HG02759 (cell line): Measurements from ENCODE around the gene VIP.
"Not testable (repeated sequence)": the region's sequence is repeated elsewhere in the genome, so short reads cannot be mapped to it uniquely, and the experiment has no call there.

Experiments
- ATAC-seq: cut with Tn5 transposase; IDR thresholded peaks from one replicate; pipeline ENCODE4 v1.9.1; 2021; ENCODE audit warnings: mild to moderate bottlenecking, moderate library complexity; ENCODE audit not compliant: unreplicated experiment

Gene VIP

DNA sequence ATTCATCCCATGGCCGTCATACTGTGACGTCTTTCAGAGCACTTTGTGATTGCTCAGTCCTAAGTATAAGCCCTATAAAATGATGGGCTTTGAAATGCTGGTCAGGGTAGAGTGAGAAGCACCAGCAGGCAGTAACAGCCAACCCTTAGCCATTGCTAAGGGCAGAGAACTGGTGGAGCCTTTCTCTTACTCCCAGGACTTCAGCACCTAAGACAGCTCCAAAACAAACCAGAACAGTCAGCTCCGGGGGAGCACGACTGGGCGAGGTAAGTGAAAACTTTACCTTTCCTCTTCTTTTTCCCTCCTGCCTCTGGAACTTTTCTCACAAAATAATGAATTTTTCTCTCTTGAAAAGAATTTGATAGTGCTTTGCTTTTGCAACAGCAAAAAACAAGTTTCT is at the start of gene VIP:
Gene VIP (plus strand): TSS at position 104 of the 400 bp plus-strand sequence. CDS start 1,381 bp downstream, outside the sequence.
- no peak for ATAC-seq

DNA sequence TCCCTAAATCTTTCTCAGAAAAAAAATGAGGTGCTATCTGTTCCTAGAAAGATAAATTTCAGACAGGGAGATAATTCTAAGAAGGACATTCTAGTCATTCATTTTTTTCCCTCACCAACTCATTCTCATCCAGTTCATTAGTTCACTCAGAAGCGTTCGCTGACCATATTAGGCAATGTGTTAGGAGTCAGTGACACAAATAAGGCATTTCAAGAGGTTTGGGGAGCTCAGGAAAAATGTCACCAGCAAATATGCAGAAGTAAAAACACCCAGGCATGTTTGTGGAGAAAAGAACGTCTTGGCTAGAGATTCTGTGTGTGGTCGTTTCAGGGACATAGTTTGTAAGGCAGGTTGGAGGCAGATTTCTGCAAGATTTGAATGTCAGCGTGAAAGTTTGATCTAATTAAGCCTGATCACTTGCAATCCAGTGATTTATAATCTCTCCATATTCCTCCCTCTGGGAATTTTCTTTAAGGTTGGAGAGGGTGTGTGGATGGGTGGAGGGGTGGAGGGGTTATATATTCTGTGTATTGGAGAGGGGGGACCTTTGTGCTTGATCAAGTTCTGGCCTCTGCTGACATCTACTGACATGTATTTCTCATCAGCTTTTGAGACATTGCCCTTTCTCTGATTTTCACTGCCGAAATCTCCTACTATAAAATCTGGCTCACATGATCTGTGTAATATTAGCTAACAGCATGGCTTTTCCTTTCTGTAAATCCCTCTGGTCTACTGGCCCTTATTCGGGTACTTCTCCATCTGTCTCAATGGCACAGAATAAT is 49.3 kb upstream of the VIP start:
- ATAC-seq, result no peak

DNA sequence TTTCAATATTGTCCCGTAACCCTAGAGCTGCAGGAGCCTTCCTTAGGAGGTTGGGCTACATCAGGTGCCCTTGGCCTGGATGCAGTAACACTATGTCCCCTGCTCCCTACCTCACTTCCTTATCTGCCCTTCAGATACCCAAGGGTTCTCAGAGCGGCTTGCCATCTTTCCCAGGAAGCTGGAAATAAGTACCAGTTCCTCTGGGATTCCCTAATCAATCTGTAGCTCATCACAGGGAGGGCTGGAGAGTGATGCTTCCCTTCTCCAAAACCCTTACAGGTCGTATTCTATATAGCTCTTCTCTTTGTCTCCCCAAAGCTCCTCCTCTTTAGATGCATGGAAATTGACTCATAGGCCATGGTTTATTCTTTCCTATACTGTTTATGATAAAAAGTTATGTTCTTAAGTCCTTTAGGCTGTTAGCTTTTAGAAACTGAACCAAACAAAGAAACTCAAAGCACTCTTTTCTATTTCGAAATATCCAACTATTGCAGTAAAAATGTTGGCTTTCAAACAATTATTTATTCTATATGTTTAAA is 48.7 kb upstream of the VIP start:
- no peak for ATAC-seq

DNA sequence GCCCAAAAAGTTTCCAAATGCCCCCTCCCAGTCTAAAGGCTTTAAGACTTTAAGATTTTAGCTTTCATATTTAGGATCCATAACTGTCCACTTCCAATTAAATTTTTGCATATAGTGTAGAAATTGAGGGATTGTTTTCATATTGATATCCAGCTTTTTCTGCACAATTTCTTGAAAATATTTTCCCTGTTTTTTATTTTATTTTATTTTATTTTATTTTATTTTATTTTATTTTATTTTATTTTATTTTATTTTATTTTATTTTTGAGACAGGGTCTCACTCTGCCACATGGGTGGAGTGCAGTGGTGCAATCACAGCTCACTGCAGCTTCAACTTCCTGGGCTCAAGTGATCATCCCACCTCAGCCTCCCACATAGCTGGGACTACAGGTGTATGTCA is 46.8 kb upstream of the VIP start:
- not testable (repeated sequence) for ATAC-seq

DNA sequence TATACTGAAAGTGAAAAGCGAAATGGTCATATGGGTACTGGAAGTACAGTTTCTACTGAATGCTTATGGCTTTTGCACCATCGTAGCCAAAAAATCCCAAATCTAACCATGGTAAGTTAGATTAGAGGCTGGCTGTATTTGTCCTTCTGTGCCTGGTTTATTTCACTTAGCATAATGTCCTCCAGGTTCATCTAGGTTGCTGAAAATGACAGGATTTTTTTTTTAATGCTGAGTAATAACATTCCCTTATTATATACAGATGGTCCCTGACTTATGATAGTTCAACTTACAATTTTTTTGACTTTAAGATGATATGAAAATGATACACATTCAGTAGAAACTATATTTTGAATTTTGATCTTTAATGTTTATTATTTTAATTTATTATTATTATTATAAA is 45.3 kb upstream of the VIP start:
- ATAC-seq, result no peak

DNA sequence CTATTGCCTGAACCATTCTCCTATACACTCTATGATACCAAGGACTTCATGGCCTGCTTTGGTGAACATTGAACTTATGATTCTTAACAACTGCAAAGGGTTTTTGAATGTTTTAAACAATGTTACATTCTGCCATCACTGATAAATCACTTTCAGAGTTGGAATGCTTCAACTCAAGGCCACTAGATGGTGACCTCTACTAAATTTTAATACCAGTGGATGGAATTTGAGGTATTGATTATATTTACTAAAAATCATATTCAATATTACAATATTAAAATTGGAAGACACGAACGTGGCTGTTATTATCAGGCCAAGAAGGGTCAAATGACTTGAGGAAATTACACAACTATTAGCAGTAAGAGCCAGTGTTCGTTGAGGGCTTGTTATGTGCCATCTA is 34.3 kb upstream of the VIP start:
- no peak for ATAC-seq

DNA sequence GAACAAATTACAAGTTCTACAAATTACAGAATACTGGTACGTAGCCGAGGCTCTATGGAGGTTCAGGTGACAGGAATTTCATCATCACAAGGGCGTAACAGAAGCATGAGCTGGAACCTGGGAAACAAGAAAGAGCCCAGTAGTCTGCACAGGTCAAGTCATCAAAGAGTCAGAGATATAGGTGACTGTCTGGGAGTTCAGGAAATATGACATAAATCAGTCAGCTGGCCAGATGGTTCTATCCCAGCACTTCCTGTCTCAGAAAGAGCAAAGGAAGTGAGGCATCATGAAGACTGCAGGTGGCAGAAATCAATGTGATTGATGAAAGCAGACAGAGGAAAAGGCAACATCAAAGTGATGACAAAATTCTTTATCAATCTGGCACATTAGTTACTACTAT is 29.6 kb upstream of the VIP start:
- no peak for ATAC-seq

DNA sequence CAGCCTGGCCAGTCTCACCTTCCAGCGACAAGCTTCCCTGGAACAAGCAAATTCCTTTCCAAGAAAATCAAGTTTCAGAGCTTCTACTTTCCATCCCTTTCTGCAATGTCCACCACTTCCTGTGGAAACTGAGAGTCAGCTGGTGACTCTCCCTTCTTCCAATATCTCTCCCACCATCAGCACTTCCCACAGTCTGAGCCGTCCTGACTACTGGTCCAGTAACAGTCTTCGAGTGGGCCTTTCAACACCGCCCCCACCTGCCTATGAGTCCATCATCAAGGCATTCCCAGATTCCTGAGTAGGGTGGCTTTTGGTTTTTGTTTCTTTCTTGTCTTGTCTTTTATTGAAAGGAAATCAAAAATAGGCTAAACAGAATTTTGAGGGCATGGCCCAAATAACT is 28.6 kb upstream of the VIP start:
- ATAC-seq, result no peak

DNA sequence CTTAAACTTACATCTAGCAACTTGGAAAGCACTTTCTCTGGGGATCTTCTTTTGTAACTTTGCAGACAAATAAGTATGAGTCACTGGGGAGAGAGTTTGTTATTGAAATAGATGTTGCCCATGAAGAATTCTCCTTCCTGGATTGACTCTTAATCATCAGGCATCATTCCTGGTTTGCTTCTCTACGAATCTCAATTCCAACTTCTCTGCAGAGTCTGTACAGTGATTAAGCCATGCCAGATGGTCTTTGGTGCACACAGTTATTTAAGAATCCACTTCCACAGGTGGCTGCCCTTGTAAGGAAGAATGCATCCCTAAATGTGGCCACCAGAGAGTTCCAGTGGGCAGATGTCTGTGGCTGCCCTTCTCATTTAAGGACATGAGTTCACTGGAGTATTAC is 27.2 kb upstream of the VIP start:
- ATAC-seq, result no peak

DNA sequence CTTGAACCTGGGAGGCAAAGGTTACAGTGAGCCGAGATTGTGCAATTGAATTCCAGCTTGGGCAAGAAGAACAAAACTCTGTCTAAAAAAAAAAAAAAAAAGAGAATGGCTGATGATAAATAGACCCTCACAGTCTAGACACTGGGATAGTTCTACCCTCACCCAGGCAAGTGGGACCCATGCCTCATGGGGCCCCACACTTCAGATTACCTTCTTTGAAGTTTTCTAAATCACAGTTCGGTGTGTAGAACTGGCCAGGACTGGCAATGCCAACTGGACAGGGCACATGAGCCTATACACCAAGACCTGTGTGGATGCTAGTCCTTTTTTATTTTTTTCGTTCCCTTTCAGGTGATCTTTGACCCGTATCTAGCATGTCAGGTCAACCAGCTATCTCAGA is 24.3 kb upstream of the VIP start:
- no peak for ATAC-seq

DNA sequence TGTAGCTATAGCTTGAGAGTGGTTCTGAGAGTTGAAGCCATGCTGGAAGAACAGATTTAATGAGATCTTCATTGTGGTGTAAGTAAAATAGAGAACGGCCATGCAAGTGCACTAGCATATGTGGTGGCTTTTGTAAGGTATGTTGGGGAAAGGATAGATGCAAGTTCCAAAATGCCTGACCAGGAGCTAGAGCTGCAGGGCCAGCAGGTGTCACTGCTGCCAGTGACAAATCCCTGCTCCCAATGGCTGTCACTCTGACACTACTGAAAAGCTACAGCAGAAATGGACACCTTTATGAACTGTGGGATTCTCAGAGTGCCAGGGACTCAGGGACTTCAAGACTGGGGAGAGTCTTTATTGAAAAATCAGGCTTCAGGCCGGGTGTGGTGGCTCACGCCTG is 23.1 kb upstream of the VIP start:
- ATAC-seq, result no peak

DNA sequence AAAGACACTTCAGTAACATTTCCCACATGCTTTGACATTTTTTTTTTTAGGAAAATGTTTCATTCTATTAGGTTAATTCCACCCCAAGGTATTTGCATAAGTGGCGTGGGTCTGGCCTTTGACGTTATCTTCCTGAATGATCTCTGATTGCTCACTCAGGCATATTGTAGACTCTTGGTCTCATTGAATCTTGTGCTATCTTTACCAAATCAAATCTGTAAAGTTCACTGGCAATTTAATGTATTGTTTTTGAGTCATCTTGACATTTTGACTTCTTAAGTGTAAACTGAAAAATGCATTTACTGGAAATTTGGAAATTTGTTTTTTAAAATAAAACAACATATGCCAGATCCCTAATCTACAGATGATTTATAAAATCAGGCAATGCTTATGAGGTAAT is 16.0 kb upstream of the VIP start:
- ATAC-seq, result no peak

DNA sequence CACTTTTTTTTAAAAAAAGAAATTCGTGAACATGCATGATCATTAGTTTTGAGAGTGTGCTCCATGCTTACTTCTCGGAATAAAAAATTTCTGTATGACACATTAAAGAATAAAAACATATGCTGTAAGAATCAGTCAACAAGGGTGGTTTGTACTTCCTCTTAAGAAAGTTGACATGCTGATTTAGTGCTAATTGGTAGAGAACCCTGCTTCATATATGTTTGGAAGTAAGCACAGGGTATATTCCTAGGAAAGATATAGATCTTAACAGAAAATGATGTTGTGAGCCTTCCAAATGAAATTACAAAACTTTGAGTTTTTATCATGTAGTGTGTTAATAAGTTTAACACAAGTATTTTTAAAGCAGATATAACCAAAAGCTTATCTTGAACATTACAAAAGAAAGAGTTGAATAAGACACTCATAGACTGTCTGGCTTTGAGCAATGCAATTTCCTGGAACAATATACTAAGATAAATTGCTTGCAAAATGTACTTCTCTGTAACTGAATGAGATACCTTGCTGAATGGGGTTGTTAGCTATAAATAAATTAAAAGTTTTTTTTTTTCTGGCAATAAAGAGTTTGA is 13.8 kb upstream of the VIP start:
- no peak for ATAC-seq

DNA sequence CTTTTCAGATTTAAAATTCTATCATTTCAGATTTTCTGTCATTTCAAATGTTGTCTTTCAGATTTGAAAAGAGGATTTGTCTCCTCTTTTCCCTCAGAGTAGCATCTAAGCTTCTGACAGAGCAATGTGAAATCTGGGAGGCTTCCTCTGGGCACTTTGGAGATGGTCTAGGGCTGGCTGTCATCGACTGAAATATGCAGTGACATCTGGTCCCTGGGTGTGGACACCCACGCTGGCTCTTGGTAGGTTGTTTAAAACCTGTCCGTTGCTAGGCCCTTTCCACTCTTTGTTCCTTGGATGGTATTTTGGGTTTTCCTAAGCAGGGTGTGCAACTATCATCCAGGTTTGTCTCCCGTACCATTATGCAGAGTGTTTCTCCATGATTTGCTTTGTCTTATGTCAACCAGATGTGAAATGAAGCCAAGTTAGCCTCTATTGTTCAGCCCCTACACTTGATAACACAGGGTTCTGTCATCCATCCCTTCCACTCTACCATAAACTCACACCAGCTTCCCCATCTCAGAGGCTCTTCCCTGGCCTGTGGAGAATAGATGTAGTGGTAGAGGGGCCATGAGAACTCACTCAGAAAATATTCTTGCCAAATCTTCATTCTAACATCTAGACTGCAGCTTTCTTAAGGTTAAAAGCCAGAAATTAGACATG is 5.0 kb upstream of the VIP start:
- ATAC-seq, result no peak

DNA sequence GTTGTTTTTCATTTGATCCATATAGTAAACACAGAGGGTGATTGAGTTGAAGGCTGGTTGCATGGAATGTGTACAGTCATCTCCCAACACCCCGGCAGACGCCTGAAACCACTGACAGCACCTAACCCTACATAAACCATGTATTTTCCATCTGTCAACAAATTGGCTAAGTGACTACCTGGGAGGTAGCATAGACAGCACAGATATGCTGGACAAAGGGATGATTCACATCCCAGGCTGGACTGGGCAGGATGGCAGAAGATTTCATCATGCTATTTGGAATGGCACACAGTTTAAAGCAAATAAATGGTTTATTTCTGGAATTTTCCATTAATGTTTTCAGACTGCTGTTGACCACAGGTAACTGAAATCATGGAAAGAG is 4.4 kb upstream of the VIP start:
- ATAC-seq, result no peak

DNA sequence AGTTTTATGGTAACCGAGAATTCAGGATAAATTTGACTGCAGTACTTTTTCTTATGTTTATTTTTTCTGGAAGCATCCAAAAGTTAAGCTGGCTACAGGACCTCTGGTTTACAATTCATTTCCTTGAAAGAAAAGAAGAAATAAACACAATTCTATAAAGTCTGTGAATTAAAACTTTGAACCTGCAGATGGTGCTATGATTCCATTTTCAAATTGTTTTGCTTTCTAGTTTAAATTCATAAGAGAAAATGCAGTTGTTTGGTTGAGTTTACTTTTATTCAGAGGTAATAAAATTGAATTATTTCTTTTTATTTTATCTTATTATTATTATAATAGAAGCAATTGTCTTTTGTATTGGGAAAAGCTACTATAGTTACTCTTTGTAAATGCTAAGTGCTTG is 1.8 kb upstream of the VIP start:
- ATAC-seq, result no peak

DNA sequence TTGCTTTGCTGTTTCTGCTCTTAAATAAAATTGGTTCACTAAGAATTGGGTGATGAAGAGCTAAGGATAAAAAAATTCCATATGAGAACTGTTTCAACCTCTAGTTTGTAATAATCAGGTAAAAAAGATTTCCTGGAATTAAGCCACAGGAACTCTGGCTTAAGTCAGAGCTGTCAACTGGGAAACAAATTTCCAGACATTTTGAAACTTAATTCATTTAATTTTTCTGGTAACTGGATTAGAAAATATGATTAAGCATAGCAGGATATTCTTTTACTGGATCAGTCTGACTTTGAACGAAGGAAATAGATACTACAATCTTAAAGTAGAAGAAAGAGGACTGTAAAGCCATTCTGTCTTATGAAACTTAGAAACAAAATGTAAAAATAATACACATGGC is 1.3 kb upstream of the VIP start:
- no peak for ATAC-seq

DNA sequence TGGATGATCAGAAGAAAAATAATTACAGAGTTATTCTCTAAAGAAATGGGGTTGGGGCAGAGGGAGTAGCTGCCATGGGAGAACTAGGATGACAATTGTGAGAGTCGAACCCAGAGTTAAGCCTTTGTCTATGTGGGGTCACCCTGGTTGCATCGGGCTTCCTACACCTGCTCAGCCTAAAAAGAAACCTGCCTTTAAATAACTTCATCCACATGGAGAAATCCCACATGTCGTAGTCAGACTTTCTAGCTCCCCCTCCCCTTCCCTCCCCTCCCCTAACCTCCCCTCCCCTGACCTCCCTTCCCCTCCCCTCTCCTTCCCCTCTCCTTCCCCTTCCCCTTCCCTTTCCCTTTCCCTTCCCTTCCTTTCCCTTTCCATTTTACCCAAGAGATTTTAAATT is 14.7 kb downstream of the VIP start:
- ATAC-seq, result no peak

DNA sequence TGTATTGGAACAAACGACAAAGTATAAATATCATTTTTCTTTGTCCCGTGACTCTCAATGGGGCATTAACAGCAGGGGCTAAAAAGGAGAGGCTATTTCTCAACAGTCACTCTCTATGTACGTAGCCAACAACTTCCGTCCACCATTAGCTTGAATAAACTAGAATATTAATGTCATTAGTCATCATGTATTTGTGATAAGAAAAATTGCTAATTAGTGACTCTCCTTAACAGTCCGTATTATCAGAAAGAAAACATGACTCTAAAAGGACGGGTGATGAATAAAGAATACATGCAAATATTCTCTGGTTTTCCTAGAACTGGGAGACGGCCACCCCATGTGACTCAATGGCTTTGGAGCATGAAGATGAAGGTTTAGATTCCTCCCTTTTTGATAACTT is 18.6 kb downstream of the VIP start:
- ATAC-seq, result no peak

DNA sequence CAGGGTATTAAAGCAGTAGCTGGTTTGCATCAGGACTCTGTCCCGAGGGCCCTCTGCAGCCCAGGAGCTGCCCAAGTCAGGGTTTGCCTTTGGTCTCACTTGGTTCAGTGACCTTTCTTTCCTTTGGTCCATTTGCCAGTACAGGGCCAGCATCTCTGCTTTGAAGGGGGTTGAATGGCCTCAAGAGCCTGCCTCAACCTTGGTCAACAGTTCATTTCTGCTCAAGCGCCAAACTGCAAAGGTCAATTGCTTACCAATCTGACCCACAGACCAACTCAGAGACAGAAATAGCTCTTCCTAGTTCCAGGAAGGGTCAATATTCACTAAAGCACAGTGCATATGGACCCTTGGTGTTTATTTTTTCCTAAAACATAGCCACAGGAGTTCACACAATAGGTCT is 19.4 kb downstream of the VIP start:
- ATAC-seq, result no peak

DNA sequence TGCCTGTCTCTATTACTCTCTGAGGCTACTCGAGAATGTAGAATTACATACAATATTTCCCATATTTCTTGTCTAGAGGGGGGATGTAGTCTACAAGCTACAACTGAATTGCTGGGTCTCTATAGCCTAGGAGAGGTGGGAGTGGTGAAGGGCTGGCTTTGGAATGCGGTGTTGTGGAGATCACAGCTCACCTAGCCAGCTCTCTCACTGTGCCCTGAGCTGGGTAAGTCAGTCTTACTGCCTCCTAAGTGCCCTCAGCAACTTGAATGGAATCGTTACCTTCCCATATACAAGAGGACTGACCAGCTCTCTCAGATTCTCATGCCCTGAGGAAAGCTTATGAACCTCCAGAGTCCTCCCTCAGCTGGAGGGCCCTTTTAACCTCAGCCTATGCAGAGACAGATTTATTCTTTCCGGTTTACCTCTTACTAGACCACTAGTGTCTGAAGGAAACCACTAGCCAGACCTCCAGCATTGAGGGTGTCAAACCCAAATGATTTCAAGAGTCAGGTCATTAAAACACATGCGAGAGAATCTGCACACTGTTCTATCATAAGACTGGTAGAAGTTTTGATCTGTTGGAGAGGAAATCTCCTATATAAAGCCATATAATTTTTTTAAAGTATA is 20.6 kb downstream of the VIP start:
- ATAC-seq, result no peak

DNA sequence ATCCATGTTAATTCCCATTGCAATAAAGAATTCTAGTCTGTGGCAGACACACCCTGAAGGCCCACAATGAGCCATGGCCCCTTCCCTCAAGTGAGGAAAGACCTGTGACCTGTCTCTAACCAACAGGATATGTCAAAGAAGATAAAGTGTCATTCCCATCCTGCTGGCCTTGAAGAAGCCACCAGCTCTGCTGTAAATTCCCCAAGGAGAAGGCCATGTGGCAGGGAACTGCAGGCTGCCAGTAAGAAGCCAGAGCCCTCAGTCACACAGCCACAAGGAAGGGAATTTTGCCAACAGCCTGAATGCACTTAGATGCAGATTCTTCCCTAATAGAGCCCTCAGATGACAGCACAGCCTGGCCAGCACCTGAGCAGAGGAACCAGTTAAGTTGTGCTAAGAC is 24.8 kb downstream of the VIP start:
- no peak for ATAC-seq
